ENCODE measurements around the gene GPR135.

DNA sequence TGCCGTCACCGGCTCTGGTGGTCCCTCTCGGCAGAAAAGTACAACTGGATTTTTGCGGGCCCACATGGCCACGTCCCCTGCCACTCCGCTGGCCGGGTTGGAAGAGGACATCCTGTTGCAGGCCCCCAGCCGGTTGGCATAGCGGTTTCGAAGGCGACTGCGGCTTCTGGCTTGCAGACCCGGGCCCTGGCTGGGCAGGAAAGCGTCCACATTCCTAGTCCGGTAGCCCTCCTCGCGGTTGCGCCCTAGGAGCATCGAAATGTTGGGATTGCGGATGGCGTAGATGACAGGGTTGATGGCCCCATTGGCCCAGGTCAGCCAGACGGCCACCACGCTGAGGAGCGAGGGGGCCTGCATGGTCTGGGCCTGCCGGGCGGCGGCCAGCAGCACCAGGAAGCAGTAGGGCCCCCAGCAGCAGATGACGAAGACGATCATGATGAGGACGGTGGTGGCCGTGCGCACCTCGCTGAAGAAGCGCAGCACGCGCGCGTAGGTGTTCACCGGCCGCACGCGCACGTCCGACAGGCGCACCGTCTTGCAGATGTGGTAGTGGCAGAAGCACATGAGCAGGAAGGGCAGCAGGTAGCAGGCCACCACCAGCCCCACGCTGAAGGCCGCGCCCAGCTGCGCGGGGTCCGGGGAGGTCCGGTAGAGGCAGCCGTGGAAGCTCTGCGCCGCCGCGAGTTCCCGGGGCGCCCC, 1.2 kb downstream of the GPR135 start:
- TF ChIP-seq POLR2AphosphoS5 (IDR thresholded peaks at IDR 0.05; ENCODE audit: low read depth, low read length) (no peak), REST (IDR thresholded peaks at IDR 0.05; ENCODE audit: insufficient read depth in 1 of 2, low read depth in 2 of 2, low read length in 2 of 2) (no peak), FOXP2 (optimal IDR thresholded peaks at IDR 0.05; ENCODE audit: borderline replicate concordance, extremely low read depth, extremely low read length, insufficient read depth) (no peak)

Measured in PFSK-1 (cell line).